Osteocyte (in vitro differentiated cells): ENCODE measurements around the gene SH3RF3. TPM values are rescaled to one million over a fixed set of nuclear protein-coding genes. Genes with fewer than 3 reads are reported as not detected.
A peak's percentile ranks its signal among the peaks of the same experiment; 100 is the strongest.

ENCODE experiments used
- DNase-seq: peaks from one replicate; pipeline ENCODE4 v3.0.0; 2021; ENCODE audit warnings: mixed read lengths; ENCODE audit not compliant: unreplicated experiment; ENCODE audit errors: extremely low spot score
- H3K27ac Mint-ChIP-seq: one replicate; pipeline ENCODE4 v1.8.0; 2021; ENCODE audit warnings: mild to moderate bottlenecking, mixed read lengths; ENCODE audit not compliant: unreplicated experiment
- H3K27me3 Mint-ChIP-seq: one replicate; pipeline ENCODE4 v1.8.0; 2021; ENCODE audit warnings: mixed read lengths; ENCODE audit not compliant: unreplicated experiment
- H3K36me3 Mint-ChIP-seq: one replicate; pipeline ENCODE4 v1.8.0; 2021; ENCODE audit warnings: mixed read lengths; ENCODE audit not compliant: unreplicated experiment
- H3K4me1 Mint-ChIP-seq: one replicate; pipeline ENCODE4 v1.8.0; 2021; ENCODE audit warnings: mixed read lengths; ENCODE audit not compliant: unreplicated experiment
- H3K4me3 Mint-ChIP-seq: one replicate; pipeline ENCODE4 v1.8.0; 2021; ENCODE audit warnings: mild to moderate bottlenecking, moderate library complexity, mixed read lengths; ENCODE audit not compliant: unreplicated experiment
- H3K9me3 Mint-ChIP-seq: one replicate; pipeline ENCODE4 v1.8.0; 2021; ENCODE audit warnings: mixed read lengths; ENCODE audit not compliant: unreplicated experiment
- total RNA-seq: library from RNA; stranded (reverse); gene quantifications from 2 replicates; pipeline ENCODE4 v1.2.1, GENCODE V29; 2021
- TF ChIP-seq, protein P1 (sequence below): fragments of 200-600 bp; sonication (generic); IDR thresholded peaks from 2 replicates; pipeline ENCODE4 v1.5.0; 2021; ENCODE audit warnings: antibody characterized with exemption, mild to moderate bottlenecking, moderate library complexity

Gene SH3RF3
- total RNA-seq, 1 donor from 2014 or later, result 79.4 TPM

DNA sequence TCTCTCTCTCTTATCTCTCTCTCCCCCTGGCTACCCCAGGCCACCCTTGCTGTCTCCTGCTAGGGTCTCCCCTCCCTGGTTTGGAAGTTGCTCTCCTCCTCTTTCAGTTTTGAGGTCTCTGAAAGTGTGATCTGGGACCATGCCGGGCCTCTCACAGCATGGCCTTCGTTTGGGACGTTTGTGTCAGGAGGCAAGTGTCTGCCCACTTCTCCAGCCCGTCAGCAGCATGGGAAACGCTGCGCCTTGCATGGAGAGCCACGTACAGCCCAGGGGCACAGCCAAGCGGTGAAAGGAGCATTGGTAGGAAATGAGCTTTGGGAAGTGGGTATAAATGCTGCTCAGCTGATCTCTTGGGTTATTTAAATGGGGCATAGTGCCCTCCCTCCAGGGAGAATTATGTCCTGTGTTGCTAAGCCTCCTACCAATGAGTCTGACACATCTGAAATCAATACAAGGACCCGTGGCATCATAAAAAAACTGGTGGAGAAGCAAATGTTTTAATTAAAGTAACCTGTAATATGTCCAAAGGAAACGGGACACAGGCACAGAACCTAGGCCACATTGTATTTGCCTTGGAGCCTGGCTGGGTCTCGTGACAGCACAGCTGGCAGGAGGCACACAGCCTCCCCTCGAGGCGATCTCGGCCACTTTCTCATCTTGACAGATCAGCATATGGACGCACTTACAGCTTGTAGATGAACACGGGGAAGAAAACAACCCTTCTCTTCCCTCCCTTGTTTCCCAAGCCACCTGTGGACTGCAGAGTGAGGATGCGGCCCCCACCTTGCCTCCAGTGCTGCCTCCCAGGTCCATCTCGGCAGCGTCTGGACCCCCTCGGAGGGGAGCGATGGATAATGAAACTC lies 72.7 kb downstream of the SH3RF3 start:
- TF ChIP-seq, protein P1, sequence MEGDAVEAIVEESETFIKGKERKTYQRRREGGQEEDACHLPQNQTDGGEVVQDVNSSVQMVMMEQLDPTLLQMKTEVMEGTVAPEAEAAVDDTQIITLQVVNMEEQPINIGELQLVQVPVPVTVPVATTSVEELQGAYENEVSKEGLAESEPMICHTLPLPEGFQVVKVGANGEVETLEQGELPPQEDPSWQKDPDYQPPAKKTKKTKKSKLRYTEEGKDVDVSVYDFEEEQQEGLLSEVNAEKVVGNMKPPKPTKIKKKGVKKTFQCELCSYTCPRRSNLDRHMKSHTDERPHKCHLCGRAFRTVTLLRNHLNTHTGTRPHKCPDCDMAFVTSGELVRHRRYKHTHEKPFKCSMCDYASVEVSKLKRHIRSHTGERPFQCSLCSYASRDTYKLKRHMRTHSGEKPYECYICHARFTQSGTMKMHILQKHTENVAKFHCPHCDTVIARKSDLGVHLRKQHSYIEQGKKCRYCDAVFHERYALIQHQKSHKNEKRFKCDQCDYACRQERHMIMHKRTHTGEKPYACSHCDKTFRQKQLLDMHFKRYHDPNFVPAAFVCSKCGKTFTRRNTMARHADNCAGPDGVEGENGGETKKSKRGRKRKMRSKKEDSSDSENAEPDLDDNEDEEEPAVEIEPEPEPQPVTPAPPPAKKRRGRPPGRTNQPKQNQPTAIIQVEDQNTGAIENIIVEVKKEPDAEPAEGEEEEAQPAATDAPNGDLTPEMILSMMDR, result no peak
- no peak for DNase-seq
- Mint-ChIP-seq H3K9me3 (no peaks in the 10 kb centered on the region), H3K27ac (peak overlapping the region; percentile 73), H3K36me3 (peaks cover 5% of the 10 kb centered on the region), H3K27me3 (no peaks in the 10 kb centered on the region), H3K4me1 (peaks cover 67% of the 10 kb centered on the region), H3K4me3 (no peak overlapping the region)

DNA sequence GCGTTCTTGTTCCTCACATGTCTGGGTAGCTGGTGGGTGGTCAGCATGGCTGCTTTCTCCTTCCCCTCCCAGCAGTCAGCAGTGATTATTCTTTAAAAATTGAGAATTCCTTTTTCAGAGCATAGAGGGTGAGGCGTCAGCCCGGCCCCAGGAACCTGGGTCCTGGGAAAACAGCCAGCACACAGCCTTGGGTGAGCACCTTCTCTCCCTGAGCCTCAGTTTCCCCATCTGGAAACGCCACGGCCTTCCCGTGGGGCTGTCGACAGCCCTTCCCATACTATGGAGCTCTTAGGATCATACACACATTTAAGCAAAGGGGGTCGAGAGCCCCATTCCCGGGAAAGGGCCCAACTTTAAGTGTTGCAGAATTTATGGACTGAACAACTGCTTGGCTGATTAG lies 73.5 kb downstream of the SH3RF3 start:
- Mint-ChIP-seq H3K4me1 (peaks cover 67% of the 10 kb centered on the region), H3K9me3 (no peaks in the 10 kb centered on the region), H3K27me3 (no peaks in the 10 kb centered on the region), H3K36me3 (peaks cover 5% of the 10 kb centered on the region), H3K27ac (peak overlapping the region; percentile 73), H3K4me3 (no peak overlapping the region)
- no peak for DNase-seq
- TF ChIP-seq, protein P1, result no peak

DNA sequence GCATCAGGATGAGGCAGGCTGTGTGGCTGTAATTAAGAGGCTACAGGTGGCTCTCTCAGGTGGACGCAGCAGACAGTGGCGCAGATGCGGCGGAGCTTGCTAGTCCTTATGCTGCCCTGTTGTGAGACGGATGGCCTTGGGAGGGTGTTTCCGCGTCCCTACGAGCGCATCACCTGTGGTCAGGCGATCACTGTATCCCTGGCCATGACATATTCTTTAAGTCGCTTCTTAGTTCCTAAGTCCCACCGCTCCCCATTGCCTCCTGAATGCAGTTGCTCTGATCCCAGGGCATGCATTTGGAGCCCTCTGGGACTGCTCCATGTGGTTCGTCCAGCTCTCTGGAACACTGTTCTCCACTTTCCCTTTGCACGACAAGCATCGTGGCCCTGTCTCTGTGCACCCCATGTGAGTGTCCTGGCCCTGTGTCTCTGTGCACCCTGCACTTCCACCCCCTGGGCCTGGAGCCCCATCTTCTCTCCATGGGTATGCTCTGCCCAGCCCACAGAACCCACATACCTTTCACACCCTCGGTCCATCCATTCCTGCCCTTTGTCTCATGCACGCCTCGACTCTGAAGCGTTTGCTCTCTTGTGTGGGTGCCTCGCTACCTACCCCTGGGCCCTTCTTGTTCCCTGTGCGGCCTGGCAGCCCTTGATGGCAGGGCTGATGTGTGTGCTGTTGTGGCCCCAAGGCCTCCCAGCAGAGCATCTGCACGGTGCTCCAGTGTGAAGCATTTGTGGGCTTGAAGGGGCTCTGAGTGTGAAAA lies 74.4 kb downstream of the SH3RF3 start:
- TF ChIP-seq, protein P1, result no peak
- Mint-ChIP-seq H3K27ac (no peak overlapping the region), H3K4me3 (no peak overlapping the region), H3K27me3 (no peaks in the 10 kb centered on the region), H3K36me3 (peaks cover 4% of the 10 kb centered on the region), H3K9me3 (no peaks in the 10 kb centered on the region), H3K4me1 (peaks cover 66% of the 10 kb centered on the region)
- no peak for DNase-seq

DNA sequence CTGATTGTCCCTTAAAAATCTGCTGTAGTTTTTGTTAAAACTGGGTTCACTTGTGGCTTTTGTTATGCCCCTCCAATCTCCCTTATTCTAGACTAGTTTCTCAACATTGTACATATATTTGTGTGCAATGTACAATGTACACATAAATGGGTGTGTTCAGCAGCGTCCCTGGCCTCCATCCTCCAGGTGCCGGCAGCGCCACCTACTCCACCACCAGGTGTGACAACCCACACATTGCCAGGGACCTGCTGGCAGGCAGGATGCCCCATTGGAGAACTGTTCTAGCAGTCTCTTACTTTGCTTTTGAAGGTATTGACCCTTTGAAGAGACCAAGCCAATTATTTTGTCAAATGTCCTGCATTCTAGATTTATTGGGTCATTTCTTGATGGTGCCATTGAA lies 75.4 kb downstream of the SH3RF3 start:
- H3K9me3 Mint-ChIP-seq, result no peaks in the 10 kb centered on the region
- peaks cover 75% of the 10 kb centered on the region for H3K4me1 Mint-ChIP-seq
- H3K27me3 Mint-ChIP-seq, result no peaks in the 10 kb centered on the region
- TF ChIP-seq, protein P1, result no peak
- DNase-seq, result no peak
- H3K4me3 Mint-ChIP-seq, result no peak overlapping the region
- H3K27ac Mint-ChIP-seq, result no peak overlapping the region
- peaks cover 4% of the 10 kb centered on the region for H3K36me3 Mint-ChIP-seq

DNA sequence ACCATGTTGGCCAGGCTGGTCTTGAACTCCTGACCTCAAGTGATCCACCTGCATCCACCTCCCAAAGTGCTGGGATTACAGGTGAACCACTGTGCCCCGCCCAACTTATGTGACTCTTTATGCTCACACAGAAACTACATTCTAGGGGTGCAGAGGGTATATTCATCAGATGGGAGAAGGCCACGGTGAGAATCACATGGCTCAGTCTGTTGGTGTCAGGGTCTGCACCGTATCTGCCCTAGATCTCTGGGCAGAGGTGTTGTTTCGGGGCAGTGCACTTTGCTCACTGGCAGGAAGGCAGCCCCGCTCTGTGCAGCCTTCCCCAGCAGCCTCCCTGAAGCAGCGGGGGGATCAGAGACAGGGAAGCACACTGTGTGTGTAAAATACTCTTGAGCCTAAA lies 76.4 kb downstream of the SH3RF3 start:
- Mint-ChIP-seq H3K9me3 (no peaks in the 10 kb centered on the region), H3K36me3 (peaks cover 4% of the 10 kb centered on the region), H3K4me3 (no peak overlapping the region), H3K27me3 (no peaks in the 10 kb centered on the region), H3K4me1 (peaks cover 82% of the 10 kb centered on the region), H3K27ac (no peak overlapping the region)
- TF ChIP-seq, protein P1, result no peak
- DNase-seq, result no peak
